ENCODE results near the gene CYTL1.

DNA sequence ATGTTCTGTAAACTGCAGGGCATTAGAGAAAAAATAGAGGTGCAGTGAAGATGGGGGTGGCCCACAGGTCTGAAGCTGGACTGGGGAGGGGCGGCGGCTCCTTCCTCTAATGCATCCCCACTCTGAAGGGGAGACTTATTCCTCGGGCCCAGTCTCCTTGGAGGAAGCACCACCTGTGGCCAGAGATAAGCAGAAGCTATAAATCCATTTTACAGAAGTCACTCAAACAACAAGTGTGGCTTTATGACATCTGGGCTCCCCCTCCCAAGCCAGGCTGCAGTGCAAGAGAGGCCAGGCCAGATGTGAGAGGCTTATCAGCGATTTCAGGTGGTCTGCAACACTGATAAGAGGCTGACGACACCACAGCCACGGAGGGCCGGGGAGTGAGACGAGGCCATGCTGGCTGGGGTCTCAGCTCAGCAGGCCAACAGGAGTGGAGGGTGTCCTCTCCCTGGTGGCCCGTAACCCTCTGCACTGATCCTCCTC lies 15.8 kb downstream of the CYTL1 start:
- TF ChIP-seq, protein P1, sequence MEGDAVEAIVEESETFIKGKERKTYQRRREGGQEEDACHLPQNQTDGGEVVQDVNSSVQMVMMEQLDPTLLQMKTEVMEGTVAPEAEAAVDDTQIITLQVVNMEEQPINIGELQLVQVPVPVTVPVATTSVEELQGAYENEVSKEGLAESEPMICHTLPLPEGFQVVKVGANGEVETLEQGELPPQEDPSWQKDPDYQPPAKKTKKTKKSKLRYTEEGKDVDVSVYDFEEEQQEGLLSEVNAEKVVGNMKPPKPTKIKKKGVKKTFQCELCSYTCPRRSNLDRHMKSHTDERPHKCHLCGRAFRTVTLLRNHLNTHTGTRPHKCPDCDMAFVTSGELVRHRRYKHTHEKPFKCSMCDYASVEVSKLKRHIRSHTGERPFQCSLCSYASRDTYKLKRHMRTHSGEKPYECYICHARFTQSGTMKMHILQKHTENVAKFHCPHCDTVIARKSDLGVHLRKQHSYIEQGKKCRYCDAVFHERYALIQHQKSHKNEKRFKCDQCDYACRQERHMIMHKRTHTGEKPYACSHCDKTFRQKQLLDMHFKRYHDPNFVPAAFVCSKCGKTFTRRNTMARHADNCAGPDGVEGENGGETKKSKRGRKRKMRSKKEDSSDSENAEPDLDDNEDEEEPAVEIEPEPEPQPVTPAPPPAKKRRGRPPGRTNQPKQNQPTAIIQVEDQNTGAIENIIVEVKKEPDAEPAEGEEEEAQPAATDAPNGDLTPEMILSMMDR (IDR thresholded peaks at IDR 0.05; ENCODE audit: low read depth, low read length): no peak
- no peak for TF ChIP-seq POLR2A (IDR thresholded peaks at IDR 0.05; ENCODE audit: extremely low read depth, insufficient read length)

Data from NB4 (cell line).